Smooth muscle cell (in vitro differentiated cells): ENCODE results near the gene ARRDC5. TPM values are rescaled to one million over a fixed set of nuclear protein-coding genes. Genes with fewer than 3 reads are reported as not detected.
A peak's percentile ranks its signal among the peaks of the same experiment; 100 is the strongest.

ENCODE experiments used
- DNase-seq: peaks from one replicate; lab custom pipeline; 2025; ENCODE audit not compliant: unreplicated experiment; lab: John Stamatoyannopoulos, UW
- H2AFZ ChIP-seq: fragments of 200-600 bp; sonication (generic); 2 replicates; pipeline ENCODE4 v1.6.0; 2016; ENCODE audit warnings: antibody characterized with exemption, low read depth, mild to moderate bottlenecking
- H3F3A ChIP-seq: fragments of 200-600 bp; sonication (generic); 2 replicates; pipeline ENCODE4 v1.6.0; 2017; ENCODE audit warnings: antibody characterized with exemption, low read depth
- H3K27ac ChIP-seq: fragments of 200-600 bp; sonication (generic); 2 replicates; pipeline ENCODE4 v1.5.1; 2016; ENCODE audit warnings: low read depth, mild to moderate bottlenecking
- H3K27me3 ChIP-seq: fragments of 200-600 bp; sonication (generic); 2 replicates; pipeline ENCODE4 v1.6.1; 2016; ENCODE audit warnings: low read depth, mild to moderate bottlenecking
- H3K36me3 ChIP-seq: fragments of 200-600 bp; sonication (generic); 2 replicates; pipeline ENCODE4 v1.5.1; 2016; ENCODE audit warnings: low read depth
- H3K4me1 ChIP-seq: fragments of 200-600 bp; sonication (generic); 2 replicates; pipeline ENCODE4 v1.5.1; 2016; ENCODE audit warnings: low read depth
- H3K4me2 ChIP-seq: fragments of 200-600 bp; sonication (generic); 2 replicates; pipeline ENCODE4 v1.6.0; 2016; ENCODE audit warnings: mild to moderate bottlenecking
- H3K4me3 ChIP-seq: fragments of 200-600 bp; sonication (generic); 2 replicates; pipeline ENCODE4 v1.5.1; 2016; ENCODE audit warnings: mild to moderate bottlenecking
- H3K79me2 ChIP-seq: fragments of 200-600 bp; sonication (generic); 2 replicates; pipeline ENCODE4 v1.6.0; 2016; ENCODE audit warnings: low read depth, mild to moderate bottlenecking
- H3K9ac ChIP-seq: fragments of 200-600 bp; sonication (generic); 2 replicates; pipeline ENCODE4 v1.6.0; 2016; ENCODE audit warnings: low read depth
- H3K9me3 ChIP-seq: fragments of 200-600 bp; sonication (generic); replicated peaks from 2 replicates; pipeline ENCODE4 v1.5.1; 2016; ENCODE audit warnings: low read depth
- H4K20me1 ChIP-seq: fragments of 200-600 bp; sonication (generic); 2 replicates; pipeline ENCODE4 v1.6.0; 2016; ENCODE audit warnings: low read depth
- CTCF ChIP-seq: fragments of 200-600 bp; sonication (generic); IDR thresholded peaks from 2 replicates; pipeline ENCODE4 v1.5.1; 2017; ENCODE audit warnings: borderline replicate concordance, mild to moderate bottlenecking, antibody characterized with exemption; ENCODE audit not compliant: insufficient read depth, poor library complexity, severe bottlenecking
- WGBS: methylation state at CpG from one replicate; pipeline ENCODE4 v1.1.7; 2016; ENCODE audit warnings: low lambda C conversion rate; 5-methylcytosine and 5-hydroxymethylcytosine counted together
- polyA plus RNA-seq: library from polyadenylated mRNA; unstranded; fragments of >200 nt; fragmentation: Nextera tagmentation; extraction: Ambion mirVana; gene quantifications from 2 replicates; pipeline ENCODE4 v1.2.1, GENCODE V29; 2016
- total RNA-seq: library from RNA; depleted of rRNA; stranded (reverse); fragments of >200 nt; gene quantifications from 2 replicates; pipeline ENCODE4 v1.2.3, GENCODE V29; 2014

Gene ARRDC5
- total and polyA plus RNA-seq, 2 experiments from 2014 or later = not detected

- no peak overlapping the region for H2AFZ ChIP-seq
- no peaks in the 10 kb centered on the region for H3K36me3 ChIP-seq
- peaks cover 32% of the 10 kb centered on the region for H4K20me1 ChIP-seq
- H3K4me2 ChIP-seq = no peak overlapping the region
- H3K9me3 ChIP-seq = no peaks in the 10 kb centered on the region
- no peaks in the 10 kb centered on the region for H3K4me1 ChIP-seq
- 97% methylated on average over 6 of the region's 6 CpGs for WGBS
- H3K27ac ChIP-seq = no peak overlapping the region
- H3K9ac ChIP-seq = no peak overlapping the region
- H3K4me3 ChIP-seq = no peak overlapping the region
- DNase-seq = no peak
- H3K79me2 ChIP-seq = no peaks in the 10 kb centered on the region
- TF ChIP-seq CTCF = no peak
- no peaks in the 10 kb centered on the region for H3K27me3 ChIP-seq
- no peaks in the 10 kb centered on the region for H3F3A ChIP-seq
Observed at GRCh38 chr19:4852484-4852883, 50.2 kb downstream of the ARRDC5 start.

- no peaks in the 10 kb centered on the region for H3K27me3 ChIP-seq
- H3K4me1 ChIP-seq = no peaks in the 10 kb centered on the region
- WGBS = 89% methylated on average over 28 of the region's 42 CpGs
- H3F3A ChIP-seq = no peaks in the 10 kb centered on the region
- H3K9ac ChIP-seq = no peak overlapping the region
- no peak overlapping the region for H3K4me2 ChIP-seq
- no peak overlapping the region for H3K27ac ChIP-seq
- peak; percentile 69 for TF ChIP-seq CTCF
- no peak overlapping the region for H3K4me3 ChIP-seq
- H3K79me2 ChIP-seq = no peaks in the 10 kb centered on the region
- peak; percentile 2 for DNase-seq
- no peaks in the 10 kb centered on the region for H3K9me3 ChIP-seq
- no peaks in the 10 kb centered on the region for H3K36me3 ChIP-seq
- H4K20me1 ChIP-seq = peaks cover 30% of the 10 kb centered on the region
- H2AFZ ChIP-seq = no peak overlapping the region
Observed at GRCh38 chr19:4851551-4852290, 51.0 kb downstream of the ARRDC5 start.

- Histone ChIP-seq H3K27ac (no peak overlapping the region), H4K20me1 (peaks cover 30% of the 10 kb centered on the region), H3K36me3 (peaks cover 10% of the 10 kb centered on the region), H3F3A (no peaks in the 10 kb centered on the region), H3K4me1 (no peaks in the 10 kb centered on the region), H3K9ac (no peak overlapping the region), H3K4me3 (no peak overlapping the region), H3K4me2 (no peak overlapping the region), H3K9me3 (no peaks in the 10 kb centered on the region), H3K27me3 (no peaks in the 10 kb centered on the region), H2AFZ (no peak overlapping the region), H3K79me2 (no peaks in the 10 kb centered on the region)
- WGBS = 100% methylated on average over 7 of the region's 7 CpGs
- TF ChIP-seq CTCF = no peak
- no peak for DNase-seq
Observed at GRCh38 chr19:4849019-4849418, 53.7 kb downstream of the ARRDC5 start.
